Measurements from ENCODE around the gene PACSIN1.
A peak's percentile ranks its signal among the peaks of the same experiment; 100 is the strongest.

PACSIN1 gene

DNA sequence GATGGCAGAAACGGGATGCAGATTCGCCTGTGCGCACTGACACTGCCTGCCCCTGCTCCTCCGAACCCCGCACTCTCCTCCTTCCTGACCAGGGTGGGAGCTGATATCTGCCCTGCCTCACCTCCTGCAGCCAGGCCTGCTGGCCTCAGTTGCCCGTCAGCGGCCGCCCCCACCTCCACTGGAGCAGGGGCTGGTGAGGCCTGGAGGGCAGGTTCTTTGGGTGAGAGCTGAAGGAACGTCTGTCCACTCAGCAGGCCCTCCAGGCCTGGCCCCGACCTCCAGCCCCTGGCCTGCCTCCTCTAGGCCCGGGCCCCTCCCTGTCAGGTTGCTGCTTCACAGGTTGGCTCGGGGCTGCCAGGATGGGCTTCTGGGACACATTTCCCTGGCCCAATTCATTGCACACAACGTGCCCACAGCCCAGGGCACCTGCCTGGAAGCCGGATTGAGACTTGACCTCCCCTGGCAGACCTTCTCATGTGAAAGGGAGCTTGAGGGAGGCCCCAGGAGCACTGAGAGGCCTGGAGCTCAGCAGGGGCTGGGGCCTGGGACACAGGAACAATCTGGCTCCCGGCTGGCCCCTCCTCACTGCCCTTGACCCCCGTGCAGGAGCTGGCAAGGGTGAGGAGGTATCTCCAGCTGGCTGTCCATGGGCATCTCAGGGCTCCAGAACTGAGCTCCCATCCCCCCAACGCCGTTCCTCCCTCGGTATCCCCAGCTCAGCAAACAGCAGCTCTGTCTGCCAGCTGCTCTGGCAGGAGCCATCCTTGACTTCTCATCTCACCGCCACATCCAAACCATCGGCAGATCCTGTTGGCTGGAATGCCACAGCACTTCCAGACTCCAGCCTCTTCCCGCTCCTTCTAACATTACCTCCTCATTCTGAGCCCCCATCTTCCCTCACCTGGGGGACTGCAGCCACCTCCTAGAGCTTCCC lies 50.8 kb downstream of the PACSIN1 start:
- DNase-seq: no peak

DNA sequence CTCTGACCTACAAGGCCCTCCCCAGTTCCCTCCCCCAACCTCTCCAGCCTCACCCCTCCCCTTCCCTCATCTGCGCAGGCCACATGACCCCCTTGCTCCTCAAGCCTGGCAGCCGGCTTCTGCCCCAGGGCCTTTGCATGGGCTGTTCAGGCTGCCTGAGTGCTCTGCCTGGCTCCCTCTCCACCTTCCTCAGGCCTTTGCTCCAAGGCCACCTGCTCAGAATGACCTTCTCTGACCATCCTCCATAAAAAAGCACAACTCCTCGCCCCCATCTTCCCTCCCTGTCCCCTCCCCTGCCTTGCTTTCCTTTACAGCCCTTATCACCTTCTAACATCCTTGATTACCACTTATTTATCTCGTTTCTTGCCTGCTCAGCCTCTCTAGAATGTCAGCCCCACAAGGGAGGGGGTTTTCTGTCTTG lies 51.6 kb downstream of the PACSIN1 start:
- DNase-seq: no peak

DNA sequence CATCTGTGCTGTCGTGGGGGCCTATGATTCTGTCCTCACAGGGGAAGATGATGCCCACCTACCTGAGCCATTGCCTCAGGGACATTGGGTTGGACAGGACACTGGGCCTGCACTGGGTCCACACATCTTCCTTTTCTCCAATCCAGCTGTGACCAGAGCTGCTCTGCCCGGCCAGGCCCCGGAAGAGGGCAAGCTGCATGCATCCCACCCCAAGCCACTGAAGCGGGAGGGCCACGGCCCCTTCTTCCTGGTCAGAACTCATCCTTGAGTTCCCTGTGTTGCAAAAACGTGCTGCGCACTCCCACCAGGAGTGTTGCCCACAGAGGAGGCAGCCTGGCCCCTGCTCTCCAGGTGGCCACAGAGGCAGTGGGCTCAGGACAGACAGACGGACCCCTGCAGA lies 52.1 kb downstream of the PACSIN1 start:
- no peak for DNase-seq

DNA sequence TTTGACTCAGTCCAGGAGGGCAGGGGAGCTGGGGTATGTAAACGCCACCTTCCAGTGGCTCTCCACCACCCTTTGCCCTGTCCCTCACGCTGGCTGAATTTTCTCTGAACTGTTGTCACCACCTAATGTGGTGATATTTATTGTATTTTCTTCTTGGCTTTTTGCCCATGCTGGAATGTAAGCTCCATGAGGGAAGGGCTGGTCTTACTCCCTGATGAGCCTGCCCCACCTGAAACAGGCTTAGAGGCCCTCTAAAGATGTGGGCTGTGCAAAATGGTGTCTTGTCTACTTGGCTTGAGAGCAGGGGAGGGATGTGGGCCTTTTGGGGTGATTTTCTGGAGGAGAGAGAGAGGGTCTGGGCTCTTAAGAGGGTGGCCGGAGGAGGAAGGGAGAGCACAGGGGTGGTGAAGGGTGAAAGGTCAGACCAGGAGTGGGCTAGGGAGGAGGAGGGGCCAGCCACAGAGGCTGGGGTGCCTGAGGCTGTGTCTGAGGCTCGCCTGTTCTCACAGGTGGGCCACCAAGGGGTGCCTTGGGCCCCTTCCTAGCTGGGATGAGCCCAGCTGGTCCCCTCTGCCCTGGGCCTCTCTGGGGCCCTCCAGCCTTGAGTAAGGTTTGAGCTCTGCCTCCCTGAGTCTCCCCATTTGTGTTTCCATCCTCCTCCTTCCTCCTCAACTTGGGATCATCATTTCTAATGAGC lies 52.9 kb downstream of the PACSIN1 start:
- no peak for DNase-seq

DNA sequence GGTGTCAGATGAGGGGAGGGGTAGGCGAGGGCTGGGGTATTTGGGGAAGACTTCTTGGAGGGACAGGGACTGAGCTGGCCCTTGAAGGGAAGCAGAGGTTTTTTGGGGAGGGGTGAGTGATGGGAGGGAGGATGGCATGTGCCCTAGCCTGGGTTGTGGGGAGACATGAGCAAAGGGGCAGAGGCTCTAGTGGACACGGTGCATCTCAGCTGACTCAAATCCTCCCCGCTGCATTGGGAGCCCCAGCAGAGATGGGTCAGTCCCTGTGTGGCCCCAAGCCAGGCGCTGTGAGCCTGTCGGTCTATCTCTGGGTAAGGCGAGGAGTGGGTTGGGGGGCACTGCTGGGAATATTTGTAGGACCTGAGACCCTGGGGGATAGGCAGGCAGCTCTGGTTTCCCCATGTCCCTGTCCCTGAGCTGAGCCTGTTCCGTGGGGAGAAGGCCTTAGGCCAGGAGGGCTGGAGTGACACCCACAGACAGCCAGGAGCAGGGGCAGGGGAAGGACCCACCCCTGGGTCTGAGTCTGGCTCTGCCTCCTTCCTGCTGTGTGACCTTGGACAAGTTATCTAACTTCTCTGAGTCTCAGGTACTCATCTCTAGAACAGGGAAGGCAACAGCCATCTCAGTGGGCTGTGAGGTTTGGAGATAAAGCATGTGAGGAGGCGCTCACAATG lies 54.2 kb downstream of the PACSIN1 start:
- DNase-seq: no peak

DNA sequence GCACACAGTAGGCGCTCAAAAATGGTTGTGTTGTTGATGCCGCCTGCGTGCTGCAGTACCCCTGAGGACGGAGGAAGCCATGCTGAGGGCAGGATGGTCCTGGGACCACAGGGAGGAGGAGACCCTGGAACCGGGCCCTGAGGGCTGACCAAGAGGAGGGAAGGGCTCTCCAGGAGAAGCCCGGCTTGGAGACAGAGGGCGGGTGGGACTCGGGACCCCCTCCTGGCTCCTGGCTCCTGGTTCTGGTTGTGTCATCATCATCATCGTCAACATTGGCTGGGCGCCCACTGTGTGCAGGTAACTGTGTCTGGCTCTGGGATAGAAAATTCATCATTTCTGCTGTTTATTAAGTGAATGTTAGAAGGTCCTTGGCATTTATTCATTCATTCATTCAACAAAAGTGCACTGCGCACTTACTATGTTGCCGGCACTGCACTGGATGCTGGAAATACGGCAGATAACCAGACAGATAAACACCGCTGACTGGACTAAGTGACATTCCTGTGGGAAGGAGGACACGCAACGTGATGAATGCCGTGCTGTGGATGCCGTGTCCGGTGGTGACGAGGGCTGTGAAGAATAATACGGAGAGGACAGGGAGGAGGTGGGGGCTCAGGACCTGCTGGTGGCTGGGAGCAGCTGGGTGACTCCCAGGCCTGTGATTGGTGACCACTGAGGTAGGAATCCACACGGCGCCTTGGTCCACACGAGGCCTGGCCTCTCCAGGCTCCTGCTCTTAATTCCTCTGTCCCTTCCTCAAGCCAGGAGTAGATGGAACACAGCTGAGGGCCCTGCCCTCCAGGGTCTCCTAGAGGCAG lies 55.0 kb downstream of the PACSIN1 start:
- no peak for DNase-seq

DNA sequence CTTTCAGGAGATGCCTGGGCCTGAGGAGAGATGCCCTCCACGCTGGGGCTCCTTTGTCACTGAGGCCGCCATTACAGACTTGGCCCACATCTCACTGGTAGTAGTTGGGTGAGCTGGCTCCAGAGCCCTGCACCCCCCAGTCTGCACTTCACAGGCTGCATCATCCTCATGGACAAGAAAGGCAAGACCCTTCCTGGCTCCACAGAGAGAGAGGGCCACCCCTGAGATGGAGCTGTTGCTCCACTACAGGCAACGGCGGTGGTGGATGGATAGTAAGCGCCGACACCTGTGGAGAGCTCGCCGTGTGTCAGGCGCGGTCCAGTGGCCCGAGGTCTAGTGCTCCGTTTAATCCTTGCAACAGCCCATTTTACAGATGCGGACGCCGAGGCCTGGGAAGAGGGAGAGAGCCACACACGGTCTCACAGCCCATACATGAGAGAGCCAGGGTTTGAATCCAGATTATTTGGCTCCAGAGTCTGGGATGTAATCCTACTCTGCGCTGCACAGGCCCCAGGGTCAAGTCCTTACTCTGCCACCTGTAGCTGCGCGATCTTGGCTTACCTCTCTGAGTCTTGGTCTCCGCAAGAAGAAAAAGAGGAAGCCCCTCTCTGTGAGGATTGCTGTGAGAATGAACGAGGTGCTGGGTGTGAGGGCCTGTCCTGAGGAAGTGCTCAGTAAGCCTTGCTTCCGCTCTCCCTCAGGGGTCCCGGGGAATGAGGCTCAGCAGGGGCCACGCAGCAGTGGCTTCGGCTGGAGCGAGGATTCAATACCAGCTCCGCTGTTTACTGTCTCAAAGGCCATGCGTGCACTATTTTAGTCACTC lies 55.8 kb downstream of the PACSIN1 start:
- DNase-seq: no peak

DNA sequence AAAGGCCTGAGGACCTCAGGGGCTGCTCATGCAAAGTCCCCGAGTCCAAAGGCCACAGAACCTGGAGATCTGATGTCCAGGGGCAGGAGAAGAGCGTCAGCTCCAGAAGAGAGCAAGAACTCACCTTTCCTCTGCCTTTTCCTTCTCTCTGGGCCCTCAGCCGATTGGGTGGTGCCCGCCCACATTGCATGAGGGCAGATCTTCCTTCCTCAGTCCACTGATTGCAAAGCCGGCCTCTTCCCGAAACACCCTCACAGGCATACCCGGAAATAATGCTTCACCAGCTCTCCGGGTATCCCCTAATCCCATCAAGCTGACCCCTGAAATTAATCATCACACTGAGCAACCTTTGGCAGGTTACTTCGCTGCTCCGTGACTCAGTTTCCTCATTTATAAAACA lies 56.9 kb downstream of the PACSIN1 start:
- no peak for DNase-seq

DNA sequence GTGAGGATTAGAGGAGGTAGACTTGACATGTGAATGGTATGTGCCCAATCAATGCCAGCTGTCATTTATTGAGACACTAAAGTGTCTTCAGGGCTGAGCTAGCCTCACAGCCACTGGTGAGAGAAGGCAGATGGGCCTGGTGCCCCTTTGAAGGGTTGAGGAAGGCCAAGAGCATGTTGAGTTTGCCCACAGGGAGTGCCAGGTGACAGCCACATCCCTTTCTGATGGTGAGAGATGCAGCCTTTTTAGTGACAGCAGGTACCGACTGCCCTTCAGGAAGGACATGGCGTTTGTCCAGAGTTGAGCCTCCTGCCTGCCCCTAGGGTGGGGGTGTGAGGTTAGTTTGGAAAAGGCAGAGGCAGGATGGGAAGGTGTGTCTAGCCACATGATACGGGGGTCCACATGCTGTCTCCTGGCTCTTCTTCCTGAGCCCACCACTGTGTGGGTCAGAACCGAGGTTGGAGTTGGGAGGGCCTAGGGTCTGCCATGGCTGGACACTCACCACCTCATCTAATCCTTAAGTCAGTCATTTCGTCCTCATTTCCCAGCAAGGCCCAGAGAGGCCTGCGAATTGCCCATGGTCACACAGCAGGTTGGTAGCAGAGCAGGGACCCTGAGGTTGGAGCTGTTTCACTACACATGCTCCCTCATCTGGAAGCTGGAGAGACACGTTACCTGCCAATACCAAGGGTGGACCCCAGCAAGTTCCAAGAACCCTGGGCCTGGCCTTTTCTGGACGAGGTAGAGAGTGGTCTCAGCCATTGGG lies 57.7 kb downstream of the PACSIN1 start:
- DNase-seq: no peak

DNA sequence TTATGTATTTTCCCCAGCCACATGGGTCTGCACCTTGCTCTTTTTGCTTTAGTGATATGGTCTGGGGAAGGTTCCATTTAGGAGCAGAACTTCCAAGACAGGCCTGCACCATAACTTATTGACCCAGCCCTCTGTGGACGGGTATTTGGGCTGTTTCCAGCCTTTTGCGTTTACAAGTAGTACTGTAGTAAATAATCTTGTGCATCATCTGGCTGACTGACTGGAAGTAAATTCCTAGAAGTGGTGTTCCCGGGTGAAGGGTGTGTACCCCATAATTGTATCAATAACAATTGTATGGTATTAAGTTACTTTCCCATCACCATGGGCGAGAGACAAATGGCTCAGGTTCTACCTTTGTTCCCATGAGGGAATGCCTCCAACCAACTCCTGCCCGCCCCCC lies 58.6 kb downstream of the PACSIN1 start:
- no peak for DNase-seq

DNA sequence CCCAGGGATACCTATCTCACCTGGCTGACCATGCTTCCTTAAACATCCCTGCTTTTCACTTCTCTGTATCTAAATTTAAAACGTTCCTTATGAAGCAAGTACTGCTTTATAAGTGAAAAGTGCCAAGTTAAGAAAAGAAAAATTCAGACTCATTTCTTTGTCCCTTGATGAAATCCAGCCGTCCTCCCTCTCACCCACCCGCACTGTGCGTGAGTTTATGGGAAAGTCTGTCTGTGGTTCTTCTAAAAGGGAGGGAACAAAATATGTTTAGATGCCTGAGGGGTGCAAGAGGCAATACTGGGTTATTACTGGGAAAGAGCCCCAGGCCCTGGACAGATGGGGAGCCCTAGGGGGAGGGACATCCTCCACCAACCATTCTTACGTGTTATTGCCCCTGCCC lies 59.1 kb downstream of the PACSIN1 start:
- no peak for DNase-seq

DNA sequence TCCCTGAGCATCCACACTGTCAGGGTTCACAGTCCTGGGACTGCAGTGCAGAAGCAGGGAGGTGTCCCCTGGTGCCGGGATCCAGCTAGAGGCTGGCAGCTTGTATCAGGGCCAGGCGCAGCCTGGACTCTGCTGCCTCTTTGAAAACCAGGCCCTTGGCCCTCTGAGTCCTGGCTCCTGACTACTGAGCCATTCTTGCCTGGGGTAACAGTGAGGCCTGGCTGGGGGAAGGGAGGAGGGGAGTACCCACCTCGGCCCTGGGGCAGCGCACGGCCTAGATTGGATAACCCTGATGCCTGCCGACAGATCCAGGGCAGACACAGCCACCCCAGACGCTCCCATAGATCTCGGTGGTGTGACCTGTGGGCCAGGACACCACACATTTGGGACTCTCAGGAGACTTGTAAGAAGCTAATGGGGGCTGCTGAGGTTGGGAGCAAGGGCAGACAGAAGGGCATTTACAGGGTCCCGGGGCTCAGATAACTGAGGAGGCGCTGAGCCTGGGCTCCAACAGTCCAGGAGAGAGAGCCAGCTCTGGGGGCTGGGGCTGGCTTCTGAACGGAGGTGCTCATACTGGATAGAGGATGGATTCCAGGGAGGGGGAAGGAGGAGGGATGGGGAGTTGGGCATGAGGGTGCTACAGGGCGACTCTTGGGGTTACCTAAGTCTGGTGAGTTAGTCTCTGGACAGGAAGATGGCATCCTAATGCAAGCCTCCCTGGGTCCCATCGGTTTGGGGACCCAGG lies 59.7 kb downstream of the PACSIN1 start:
- DNase-seq: no peak

DNA sequence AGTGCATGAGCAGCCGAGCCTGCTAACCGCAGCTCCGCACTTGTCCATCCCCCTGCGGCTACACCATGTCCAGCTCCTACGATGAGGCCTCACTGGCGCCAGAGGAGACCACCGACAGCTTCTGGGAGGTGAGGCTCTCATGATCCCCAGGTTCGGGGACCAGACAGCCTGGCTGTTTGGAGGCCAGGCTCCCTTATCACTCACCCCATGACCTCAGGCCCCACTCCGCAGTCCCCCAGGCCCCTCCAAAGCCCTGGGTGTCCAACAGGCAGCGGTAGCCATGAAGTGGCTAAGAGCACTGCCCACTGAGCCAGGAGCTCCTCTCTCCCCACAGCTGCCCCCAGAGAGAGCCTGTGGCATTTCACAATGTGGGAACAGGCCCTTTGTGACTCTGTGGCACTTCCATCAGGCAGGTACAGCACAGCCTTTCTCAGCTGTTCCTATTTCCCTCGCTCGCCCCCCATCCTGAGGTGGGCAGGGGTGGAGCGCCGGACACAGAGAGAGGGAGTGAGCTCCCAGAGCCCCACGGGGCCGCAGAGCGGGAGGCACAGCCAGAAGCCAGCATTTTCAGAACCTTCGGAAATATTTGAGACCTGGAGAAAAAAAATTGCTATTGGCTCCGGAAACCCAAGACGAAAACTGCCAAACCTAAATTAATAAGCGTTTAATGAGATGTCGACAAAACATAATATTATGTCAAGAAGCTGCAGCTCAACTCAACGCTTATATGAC lies 60.5 kb downstream of the PACSIN1 start:
- DNase-seq: no peak

DNA sequence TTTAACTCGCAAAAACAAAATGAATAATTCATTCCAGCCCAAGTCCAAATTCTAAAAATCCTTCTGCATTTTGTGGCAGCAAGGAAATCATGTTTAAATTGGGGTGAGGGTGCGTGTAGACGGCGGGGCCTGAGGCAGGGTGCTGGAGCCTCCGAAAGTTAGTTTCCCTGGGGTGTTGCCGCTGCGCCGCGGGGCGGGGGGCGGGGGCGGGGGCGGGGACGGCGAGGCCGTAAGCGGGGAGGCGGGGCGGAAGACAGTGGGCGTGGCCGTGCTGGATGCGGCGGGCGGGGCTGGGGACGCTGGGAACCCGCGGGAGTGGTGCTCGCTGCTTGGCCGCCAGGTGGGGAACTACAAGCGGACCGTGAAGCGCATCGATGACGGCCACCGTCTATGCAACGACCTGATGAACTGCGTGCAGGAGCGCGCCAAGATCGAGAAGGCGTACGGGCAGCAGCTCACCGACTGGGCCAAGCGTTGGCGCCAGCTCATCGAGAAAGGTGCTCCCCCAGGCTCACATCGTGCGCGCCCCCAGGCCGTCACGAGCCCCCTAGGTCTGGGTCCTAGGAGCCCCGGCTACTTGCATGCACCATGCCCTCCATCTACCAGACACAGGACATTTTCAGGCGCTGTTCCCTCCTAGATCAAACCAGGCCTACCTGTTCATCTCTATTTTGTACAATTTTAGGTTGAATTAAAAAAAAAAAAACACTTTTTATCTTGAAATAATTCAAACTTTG lies 61.3 kb downstream of the PACSIN1 start:
- peak; percentile 97 for DNase-seq

DNA sequence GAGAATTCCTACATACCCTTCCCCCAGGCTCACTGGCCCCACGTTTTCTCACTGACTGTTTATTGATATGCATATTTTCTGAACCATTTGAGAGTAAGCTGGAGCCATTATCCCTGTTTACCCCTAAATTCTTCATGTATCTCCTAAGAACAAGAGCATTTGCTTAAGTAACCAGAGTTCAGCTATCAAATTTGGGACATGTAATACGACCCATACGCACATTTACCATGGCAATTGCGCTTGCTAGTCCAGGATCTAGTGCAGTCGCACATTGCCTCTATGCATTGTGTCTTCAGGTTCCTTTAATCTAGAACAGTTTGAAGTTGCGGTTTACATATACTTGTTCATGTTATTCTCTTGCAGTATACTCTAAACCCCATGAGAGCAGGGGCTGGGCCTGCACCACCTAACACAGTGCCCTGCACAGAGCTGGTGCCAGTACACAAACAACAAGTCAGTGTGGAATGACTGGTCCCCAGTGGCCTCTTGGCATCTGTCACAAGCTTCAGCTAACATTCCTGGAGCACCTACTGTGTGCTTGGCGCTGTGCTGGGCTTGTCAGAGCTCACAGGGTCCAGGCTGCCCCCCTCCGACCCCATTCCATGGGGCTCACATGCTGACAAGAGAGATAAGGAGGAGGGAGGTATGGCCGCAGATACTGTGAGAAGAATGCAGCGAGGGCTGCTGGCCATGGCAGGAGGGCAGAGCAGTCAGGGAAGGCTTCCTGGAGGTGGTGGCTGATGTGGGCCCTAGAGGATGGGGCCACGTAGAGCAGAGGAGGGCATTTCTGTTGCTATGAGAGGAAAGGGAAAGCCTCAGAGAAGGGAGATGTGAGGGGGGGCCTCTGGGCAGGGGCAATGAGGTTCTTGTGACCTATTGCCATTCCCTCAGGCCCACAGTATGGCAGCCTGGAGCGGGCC lies 62.1 kb downstream of the PACSIN1 start:
- DNase-seq: no peak

DNA sequence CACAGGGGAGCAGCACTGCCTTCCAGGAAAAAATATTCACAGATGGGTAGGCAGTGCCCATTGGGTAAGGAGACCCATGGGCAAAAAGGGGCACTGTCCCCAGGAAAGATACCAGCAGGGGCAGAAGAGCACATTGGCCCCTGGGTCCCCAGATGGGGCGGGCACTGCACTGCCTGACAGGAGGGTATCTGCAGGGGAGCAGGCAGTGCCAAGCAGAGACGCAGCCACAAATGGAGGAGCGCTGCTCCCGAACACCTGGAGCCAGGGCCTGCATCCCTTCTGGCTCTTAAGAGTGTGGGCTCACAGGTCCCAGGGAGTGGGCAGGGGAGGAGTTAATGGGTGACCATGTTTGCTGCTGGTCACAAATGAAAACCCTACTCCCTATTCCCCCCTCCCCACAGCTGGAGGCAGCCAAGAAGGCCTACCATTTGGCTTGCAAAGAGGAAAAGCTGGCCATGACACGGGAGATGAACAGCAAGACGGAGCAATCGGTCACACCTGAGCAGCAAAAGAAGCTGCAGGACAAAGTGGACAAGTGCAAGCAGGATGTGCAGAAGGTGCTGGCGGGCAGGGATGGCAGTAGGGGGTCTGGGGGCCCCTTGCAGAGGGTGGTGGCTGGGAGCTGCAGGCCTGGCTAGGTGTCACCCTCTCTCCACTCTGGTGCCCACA lies 63.3 kb downstream of the PACSIN1 start:
- DNase-seq: no peak

DNA sequence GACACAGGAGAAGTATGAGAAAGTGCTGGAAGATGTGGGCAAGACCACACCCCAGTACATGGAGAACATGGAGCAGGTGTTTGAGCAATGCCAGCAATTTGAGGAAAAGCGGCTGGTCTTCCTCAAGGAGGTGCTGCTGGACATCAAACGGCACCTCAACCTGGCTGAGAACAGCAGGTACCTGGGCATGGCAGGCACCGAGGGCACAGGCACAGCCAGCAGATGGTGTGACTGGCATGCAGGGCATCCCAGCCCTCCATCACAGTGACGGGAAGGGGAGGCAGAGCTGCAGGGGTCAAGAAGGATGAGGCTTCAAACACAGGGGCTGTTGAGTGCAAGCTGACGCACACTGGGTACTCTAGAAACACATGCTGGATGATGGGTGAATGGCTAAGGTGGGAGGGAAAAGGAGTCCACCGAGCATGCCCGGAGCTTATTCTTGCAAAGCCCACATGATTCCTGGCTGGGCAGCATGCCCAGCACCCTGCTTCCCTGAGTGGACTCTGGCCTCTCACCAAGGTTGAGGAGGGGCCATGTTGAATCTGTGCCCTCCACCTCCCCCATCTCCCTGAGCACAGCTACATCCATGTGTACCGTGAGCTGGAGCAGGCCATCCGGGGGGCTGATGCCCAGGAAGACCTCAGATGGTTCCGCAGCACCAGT lies 63.9 kb downstream of the PACSIN1 start:
- DNase-seq: no peak

Data from activated gamma-delta T cell treated with Interleukin-2 at 50 U/mL for 16 hours (primary cell).